Common myeloid progenitor, CD34-positive (primary cell): ENCODE data around the gene PDS5B.
A peak's percentile ranks its signal among the peaks of the same experiment; 100 is the strongest.

Source experiments
- CTCF ChIA-PET: fragments of 350-600 bp; sonication (Branson Sonifier 250); formaldehyde crosslinking; loops from one replicate; lab custom pipeline; 2021; ENCODE audit warnings: antibody characterized with exemption; lab: Charles Lee
- POLR2A ChIA-PET: fragments of 350-600 bp; sonication (Branson Sonifier 250); formaldehyde crosslinking; loops from one replicate; lab custom pipeline; 2021; ENCODE audit warnings: antibody characterized with exemption; lab: Charles Lee
- DNase-seq, 3 donors: peaks; one replicate each; pipeline versions ENCODE4 v3.0.0 to v3.0.0-alpha.2; 2013
- H3K27ac ChIP-seq, 2 experiments: 1 replicate in 1 of 2; 2 replicates in 1 of 2; pipeline ENCODE4 v1.7.0; 2013; ENCODE audit warnings: inconsistent platforms in 2 of 2, low read length in 2 of 2, mild to moderate bottlenecking in 2 of 2, low read depth in 1 of 2, moderate library complexity in 1 of 2; ENCODE audit not compliant: severe bottlenecking in 2 of 2, insufficient read depth in 1 of 2, poor library complexity in 1 of 2
- H3K27me3 ChIP-seq, 5 experiments: replicated peaks in 2 of 5; 1 replicate in 3 of 5; 2 replicates in 2 of 5; pipeline versions ENCODE4 v1.6.1 to v1.7.0; 2013; ENCODE audit warnings: low read length in 4 of 5, mild to moderate bottlenecking in 2 of 5, moderate library complexity in 2 of 5, inconsistent platforms in 1 of 5; ENCODE audit not compliant: insufficient read depth in 5 of 5, control insufficient read depth in 4 of 5
- H3K36me3 ChIP-seq, 4 experiments: 1 replicate in 2 of 4; 2 replicates in 2 of 4; pipeline versions ENCODE4 v1.6.1 to v1.7.0; 2013; ENCODE audit warnings: low read length in 3 of 4, control low read depth in 1 of 4, mild to moderate bottlenecking in 1 of 4; ENCODE audit not compliant: control insufficient read depth in 4 of 4, insufficient read depth in 4 of 4
- H3K4me1 ChIP-seq, 4 experiments: 1 replicate in 3 of 4; 2 replicates in 1 of 4; pipeline versions ENCODE4 v1.6.1 to v1.7.1; 2013; ENCODE audit warnings: low read length in 3 of 4, mild to moderate bottlenecking in 3 of 4, control low read depth in 1 of 4, inconsistent platforms in 1 of 4, moderate library complexity in 1 of 4; ENCODE audit not compliant: control insufficient read depth in 4 of 4, insufficient read depth in 4 of 4; ENCODE audit errors: control extremely low read depth in 1 of 4
- H3K4me3 ChIP-seq, 7 experiments: 1 replicate in 4 of 7; 2 replicates in 3 of 7; pipeline versions ENCODE4 v1.5.1 to v1.7.0; 2013; ENCODE audit warnings: mild to moderate bottlenecking in 7 of 7, low read length in 6 of 7, moderate library complexity in 6 of 7, inconsistent platforms in 2 of 7, low read depth in 2 of 7, control low read depth in 1 of 7; ENCODE audit not compliant: insufficient read depth in 4 of 7, control insufficient read depth in 1 of 7; ENCODE audit errors: extremely low read depth in 1 of 7
- H3K9me3 ChIP-seq, 5 experiments: 1 replicate in 4 of 5; 2 replicates in 1 of 5; pipeline versions ENCODE4 v1.6.1 to v1.7.1; 2013; ENCODE audit warnings: low read length in 4 of 5, mild to moderate bottlenecking in 2 of 5, inconsistent platforms in 1 of 5, low read depth in 1 of 5, moderate library complexity in 1 of 5; ENCODE audit not compliant: control insufficient read depth in 4 of 5, insufficient read depth in 2 of 5; ENCODE audit errors: control extremely low read depth in 1 of 5
- WGBS: methylation state at CpG from one replicate; pipeline ENCODE4 v1.1.5; 2013; ENCODE audit not compliant: insufficient coverage; 5-methylcytosine and 5-hydroxymethylcytosine counted together

Gene PDS5B

GRCh38 chr13:32659736-32660135, 73.5 kb downstream of the PDS5B start:
- Histone ChIP-seq H3K4me1 (no peaks in the 10 kb centered on the region), H3K27me3 (no peaks in the 10 kb centered on the region), H3K27ac (no peak overlapping the region), H3K4me3 (no peak overlapping the region), H3K36me3 (peaks cover 8 to 22% (median 9%) of the 10 kb centered on the region in 4 experiments), H3K9me3 (peaks cover 0 to 18% (median 7%) of the 10 kb centered on the region in 5 experiments)
- CTCF ChIA-PET, result interaction anchor here (1.0 to 4.3 kb wide), 3 partner anchors 9 to 79 kb away, joined by 4 to 29 read pairs (median 10); partner anchors contain the start of gene PDS5B
- no peak for DNase-seq
- POLR2A ChIA-PET, result no interaction called here
- WGBS, result 100% methylated on average over 1 of the region's 1 CpG

- no peak overlapping the region for H3K27ac ChIP-seq
- H3K4me3 ChIP-seq, result no peak overlapping the region
- CTCF ChIA-PET, result interaction anchor here (0.6 to 4.3 kb wide), 7 partner anchors 9 to 80 kb away, joined by 3 to 29 read pairs (median 4); partner anchors contain the start of gene PDS5B
- H3K9me3 ChIP-seq, result peaks cover 0 to 14% (median 6%) of the 10 kb centered on the region in 5 experiments
- no peaks in the 10 kb centered on the region for H3K27me3 ChIP-seq
- peaks cover 8 to 19% (median 9%) of the 10 kb centered on the region in 4 experiments for H3K36me3 ChIP-seq
- DNase-seq, result no peak
- 100% methylated on average over 1 of the region's 2 CpGs for WGBS
- POLR2A ChIA-PET, result interaction anchor here (0.5 to 0.6 kb wide), 3 partner anchors 20 to 98 kb away, joined by 3 to 4 read pairs (median 3); no protein-coding TSS in a partner anchor
- H3K4me1 ChIP-seq, result no peaks in the 10 kb centered on the region
Measured at GRCh38 chr13:32660227-32660626, 74.0 kb downstream of the PDS5B start.

GRCh38 chr13:32661685-32662084, 75.4 kb downstream of the PDS5B start:
- H3K36me3 ChIP-seq, result peaks cover 8 to 17% (median 9%) of the 10 kb centered on the region in 4 experiments
- peaks cover 0 to 8% (median under 1%) of the 10 kb centered on the region in 5 experiments for H3K9me3 ChIP-seq
- no peaks in the 10 kb centered on the region for H3K27me3 ChIP-seq
- CTCF ChIA-PET, result interaction anchor here (1.7 to 2.1 kb wide), 2 partner anchors 10 to 11 kb away, joined by 3 to 18 read pairs; no protein-coding TSS in a partner anchor
- H3K4me3 ChIP-seq, result no peak overlapping the region
- no peaks in the 10 kb centered on the region for H3K4me1 ChIP-seq
- POLR2A ChIA-PET, result no interaction called here
- no peak for DNase-seq
- no peak overlapping the region for H3K27ac ChIP-seq

- ChIA-PET POLR2A (no interaction called here), CTCF (interaction anchor here (1.6 to 3.0 kb wide), 2 partner anchors 9 to 13 kb away, joined by 3 to 11 read pairs; no protein-coding TSS in a partner anchor)
- no peaks in the 10 kb centered on the region for H3K9me3 ChIP-seq
- DNase-seq, result no peak
- no peak overlapping the region for H3K27ac ChIP-seq
- no peaks in the 10 kb centered on the region for H3K4me1 ChIP-seq
- H3K36me3 ChIP-seq, result peaks cover 2 to 12% (median 9%) of the 10 kb centered on the region in 4 experiments
- no peak overlapping the region for H3K4me3 ChIP-seq
- no peaks in the 10 kb centered on the region for H3K27me3 ChIP-seq
Measured at GRCh38 chr13:32663660-32664059, 77.4 kb downstream of the PDS5B start.

- Histone ChIP-seq H3K27me3 (no peaks in the 10 kb centered on the region), H3K4me1 (no peaks in the 10 kb centered on the region), H3K27ac (no peak overlapping the region), H3K4me3 (no peak overlapping the region), H3K9me3 (no peaks in the 10 kb centered on the region), H3K36me3 (peaks cover 0 to 6% (median 1%) of the 10 kb centered on the region in 4 experiments)
- ChIA-PET POLR2A (no interaction called here), CTCF (interaction anchor here (0.9 to 4.9 kb wide), 6 partner anchors 8 to 81 kb away, joined by 4 to 31 read pairs (median 16); partner anchors contain the start of gene PDS5B)
- no peak for DNase-seq
- WGBS, result no CpG with 5 or more reads among the region's 4 CpGs
Measured at GRCh38 chr13:32666990-32667571, 80.8 kb downstream of the PDS5B start.

- H3K27me3 ChIP-seq, result no peaks in the 10 kb centered on the region
- H3K9me3 ChIP-seq, result peaks cover 0 to 3% (median under 1%) of the 10 kb centered on the region in 5 experiments
- no CpG with 5 or more reads among the region's 3 CpGs for WGBS
- peaks cover 6 to 23% (median 13%) of the 10 kb centered on the region in 4 experiments for H3K36me3 ChIP-seq
- ChIA-PET POLR2A (interaction anchor here (1.0 kb wide), 1 partner anchor 83 kb away, joined by 3 read pairs; the partner anchor contains the start of gene PDS5B), CTCF (interaction anchor here (0.6 to 4.9 kb wide), 15 partner anchors 10 to 957 kb away, joined by 3 to 31 read pairs (median 5); no protein-coding TSS in a partner anchor)
- no peak overlapping the region for H3K4me3 ChIP-seq
- peak; percentile 75 to 86 (median 83) for DNase-seq
- H3K4me1 ChIP-seq, result no peaks in the 10 kb centered on the region
- no peak overlapping the region for H3K27ac ChIP-seq
Measured at GRCh38 chr13:32669030-32669646, 82.9 kb downstream of the PDS5B start.
